BE2C (cell line): Measurements from ENCODE around the gene BHLHE23.
A peak's percentile ranks its signal among the peaks of the same experiment; 100 is the strongest.

Experiments used
- DNase-seq: peaks from one replicate; pipeline ENCODE4 v3.0.0-alpha.2; 2020
- H3K27me3 ChIP-seq: fragments of 250-450 bp; sonication (Bioruptor Pico); 2 replicates; pipeline ENCODE4 v1.5.1; 2020; ENCODE audit warnings: mild to moderate bottlenecking
- H3K36me3 ChIP-seq: fragments of 250-450 bp; sonication (Bioruptor Pico); 2 replicates; pipeline ENCODE4 v1.5.1; 2020; ENCODE audit warnings: mild to moderate bottlenecking
- H3K4me1 ChIP-seq: fragments of 250-450 bp; sonication (Bioruptor Pico); 2 replicates; pipeline ENCODE4 v1.5.1; 2020
- H3K4me3 ChIP-seq: 2 replicates; pipeline ENCODE4 v1.5.1; 2011; ENCODE audit warnings: low read depth, low read length
- H3K9me3 ChIP-seq: fragments of 250-450 bp; sonication (Bioruptor Pico); 2 replicates; pipeline ENCODE4 v1.5.1; 2020
- TF ChIP-seq, protein P1 (sequence below): IDR thresholded peaks from 2 replicates; pipeline ENCODE4 v1.5.1; 2012; ENCODE audit warnings: mild to moderate bottlenecking, low read depth, low read length

The BHLHE23 gene

DNA sequence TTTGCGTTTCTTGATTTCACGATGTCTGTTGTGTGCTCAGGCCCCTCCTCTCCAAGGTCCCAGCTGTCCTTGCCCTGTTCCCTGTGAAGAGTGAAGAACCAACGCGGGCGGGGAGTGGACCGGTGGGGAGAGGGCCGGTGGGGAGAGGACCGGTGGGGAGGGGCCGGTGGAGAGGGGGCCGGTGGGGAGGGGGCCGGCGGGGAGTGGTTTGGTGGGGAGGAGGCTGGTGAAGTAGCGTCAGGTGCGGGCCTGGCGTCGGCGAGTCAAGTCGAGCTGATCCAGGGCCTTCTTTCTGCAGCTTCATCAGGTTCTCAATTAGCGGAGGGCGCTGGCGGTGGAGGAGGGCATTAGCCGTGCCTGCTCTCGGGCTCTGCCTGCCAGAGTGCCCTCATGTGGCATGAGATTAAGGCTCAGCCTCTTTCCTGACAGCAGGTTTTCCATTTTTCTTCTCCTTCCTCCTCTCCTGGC, 21.2 kb upstream of the BHLHE23 start:
- Histone ChIP-seq H3K4me1 (no peaks in the 10 kb centered on the region; the same call in 1 of the 2 replicates), H3K27me3 (peaks cover 62% of the 10 kb centered on the region)
- DNase-seq = peak; percentile 35

DNA sequence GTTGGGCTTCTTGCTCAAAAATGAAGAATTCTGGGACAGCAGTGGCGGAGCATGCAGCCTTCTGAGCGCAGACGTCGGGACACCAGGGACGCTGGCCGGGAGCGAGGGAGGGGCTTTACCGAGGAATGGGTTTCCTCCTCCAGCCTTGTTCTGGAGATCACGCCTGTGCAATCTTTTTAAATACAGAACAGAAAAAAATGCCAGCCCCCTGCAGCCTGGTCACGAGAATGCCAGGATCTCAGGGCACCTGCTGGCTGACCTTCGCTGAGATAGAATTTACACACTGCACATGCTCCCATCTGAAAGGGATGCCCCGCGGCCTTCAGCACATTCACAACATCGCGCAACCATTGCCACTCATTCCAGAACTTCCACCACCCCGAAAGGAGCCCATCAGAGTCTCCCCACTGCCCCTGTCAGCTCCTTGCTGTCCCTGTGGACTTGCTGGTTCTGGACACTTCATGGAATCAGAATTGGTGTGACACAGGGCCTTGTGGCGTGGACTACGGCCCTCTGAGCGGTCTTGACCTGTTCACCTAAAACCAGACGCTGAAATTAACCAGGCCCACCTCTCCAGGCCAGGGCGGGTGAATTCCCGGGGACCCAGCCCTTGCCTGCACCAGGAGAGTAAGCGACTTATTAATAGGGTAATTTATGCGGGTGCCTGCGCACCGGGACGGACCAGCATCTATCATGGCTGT, 20.6 kb upstream of the BHLHE23 start:
- no peaks in the 10 kb centered on the region; the same call in 1 of the 2 replicates for H3K4me1 ChIP-seq
- H3K27me3 ChIP-seq = peaks cover 62% of the 10 kb centered on the region
- DNase-seq = peak; percentile 15
- TF ChIP-seq, protein P1, sequence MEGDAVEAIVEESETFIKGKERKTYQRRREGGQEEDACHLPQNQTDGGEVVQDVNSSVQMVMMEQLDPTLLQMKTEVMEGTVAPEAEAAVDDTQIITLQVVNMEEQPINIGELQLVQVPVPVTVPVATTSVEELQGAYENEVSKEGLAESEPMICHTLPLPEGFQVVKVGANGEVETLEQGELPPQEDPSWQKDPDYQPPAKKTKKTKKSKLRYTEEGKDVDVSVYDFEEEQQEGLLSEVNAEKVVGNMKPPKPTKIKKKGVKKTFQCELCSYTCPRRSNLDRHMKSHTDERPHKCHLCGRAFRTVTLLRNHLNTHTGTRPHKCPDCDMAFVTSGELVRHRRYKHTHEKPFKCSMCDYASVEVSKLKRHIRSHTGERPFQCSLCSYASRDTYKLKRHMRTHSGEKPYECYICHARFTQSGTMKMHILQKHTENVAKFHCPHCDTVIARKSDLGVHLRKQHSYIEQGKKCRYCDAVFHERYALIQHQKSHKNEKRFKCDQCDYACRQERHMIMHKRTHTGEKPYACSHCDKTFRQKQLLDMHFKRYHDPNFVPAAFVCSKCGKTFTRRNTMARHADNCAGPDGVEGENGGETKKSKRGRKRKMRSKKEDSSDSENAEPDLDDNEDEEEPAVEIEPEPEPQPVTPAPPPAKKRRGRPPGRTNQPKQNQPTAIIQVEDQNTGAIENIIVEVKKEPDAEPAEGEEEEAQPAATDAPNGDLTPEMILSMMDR = no peak
- no peaks in the 10 kb centered on the region for H3K36me3 ChIP-seq
- H3K4me3 ChIP-seq = no peak overlapping the region
- no peaks in the 10 kb centered on the region; the same call in 1 of the 2 replicates for H3K9me3 ChIP-seq

More for the DNA sequence above, 21.2 kb upstream of the BHLHE23 start:
- Histone ChIP-seq H3K4me3 (no peak overlapping the region), H3K9me3 (no peaks in the 10 kb centered on the region; the same call in 1 of the 2 replicates), H3K36me3 (no peaks in the 10 kb centered on the region)
- TF ChIP-seq, protein P1 = 0 out of 2 replicates have a peak, but pooled peaks have one; percentile 2

DNA sequence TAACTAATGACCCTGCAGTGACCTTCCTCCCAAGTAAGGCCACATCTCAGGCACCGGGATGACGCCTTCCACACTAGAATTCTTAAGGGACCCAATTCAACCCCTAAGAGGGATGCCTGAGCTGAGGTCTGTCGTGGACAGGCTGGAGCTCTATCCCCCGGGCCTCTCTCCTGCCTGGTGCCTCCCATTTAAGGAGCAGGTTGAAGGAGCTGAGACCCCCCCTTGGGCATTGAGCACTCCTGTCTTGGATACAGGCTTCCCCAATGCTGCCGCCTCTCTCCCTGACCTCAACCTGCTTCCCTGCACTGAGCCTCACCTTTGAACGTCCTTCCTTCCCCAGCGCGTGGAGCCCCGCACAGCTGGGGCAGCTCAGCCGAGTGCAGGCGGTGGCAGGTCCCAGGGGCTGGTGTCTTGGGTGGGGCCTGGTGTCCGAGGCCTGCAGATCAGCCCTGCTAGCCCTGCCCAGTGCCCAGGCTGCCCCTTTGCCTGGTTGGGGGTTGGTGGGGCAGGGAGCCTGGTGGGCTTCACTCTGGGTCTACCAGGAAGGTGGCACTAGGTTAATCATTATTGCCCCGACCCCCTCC, 19.9 kb upstream of the BHLHE23 start:
- H3K4me1 ChIP-seq = no peaks in the 10 kb centered on the region; the same call in 1 of the 2 replicates
- TF ChIP-seq, protein P1 = no peak
- peaks cover 62% of the 10 kb centered on the region for H3K27me3 ChIP-seq
- H3K9me3 ChIP-seq = no peaks in the 10 kb centered on the region; the same call in 1 of the 2 replicates
- no peaks in the 10 kb centered on the region for H3K36me3 ChIP-seq
- no peak overlapping the region for H3K4me3 ChIP-seq
- DNase-seq = peak; percentile 14

DNA sequence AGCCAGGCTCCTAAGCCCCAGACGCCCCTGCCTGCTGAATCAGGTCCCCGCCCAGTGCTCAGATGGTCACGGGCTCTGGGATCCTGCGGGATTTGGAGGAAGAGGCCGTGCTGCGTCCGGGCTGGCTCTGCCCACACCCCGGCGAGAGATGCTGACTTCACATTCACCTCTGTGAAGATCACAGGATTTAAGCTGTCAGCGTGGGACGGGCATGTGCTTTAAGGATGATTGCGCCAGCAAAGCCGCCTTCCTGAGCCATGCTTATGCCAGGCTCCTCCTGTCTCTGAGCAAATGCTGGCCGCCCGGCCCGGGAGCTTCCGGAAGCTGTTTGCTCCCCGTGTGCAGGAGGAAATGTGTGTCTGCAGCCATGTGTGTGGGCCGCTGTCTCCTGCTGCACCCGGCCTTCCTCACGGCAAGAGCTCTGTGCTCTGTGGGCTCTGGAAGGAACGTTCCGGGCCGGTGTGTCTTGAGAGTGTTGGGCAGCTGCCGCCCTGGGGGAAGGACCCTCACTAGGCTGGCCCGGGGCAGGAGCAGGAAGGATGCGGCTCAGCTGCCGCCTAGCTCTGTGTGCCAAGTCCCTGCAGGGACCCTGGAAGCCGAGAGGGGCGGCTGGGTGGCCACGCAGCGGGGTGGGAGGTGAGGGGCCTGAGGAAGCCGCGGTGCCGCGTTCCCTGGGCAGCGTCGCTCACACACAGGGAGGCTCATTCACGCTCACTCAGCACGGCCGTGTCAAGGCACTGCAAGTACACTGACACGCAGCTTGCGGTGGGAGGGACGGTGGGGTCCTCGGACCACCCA, 19.0 kb upstream of the BHLHE23 start:
- Histone ChIP-seq H3K36me3 (no peaks in the 10 kb centered on the region), H3K4me1 (no peaks in the 10 kb centered on the region; the same call in 1 of the 2 replicates), H3K4me3 (no peak overlapping the region; the same call in 1 of the 2 replicates), H3K9me3 (no peaks in the 10 kb centered on the region; the same call in 1 of the 2 replicates), H3K27me3 (peaks cover 63% of the 10 kb centered on the region)
- peak; percentile 33 for DNase-seq
- TF ChIP-seq, protein P1 = no peak

DNA sequence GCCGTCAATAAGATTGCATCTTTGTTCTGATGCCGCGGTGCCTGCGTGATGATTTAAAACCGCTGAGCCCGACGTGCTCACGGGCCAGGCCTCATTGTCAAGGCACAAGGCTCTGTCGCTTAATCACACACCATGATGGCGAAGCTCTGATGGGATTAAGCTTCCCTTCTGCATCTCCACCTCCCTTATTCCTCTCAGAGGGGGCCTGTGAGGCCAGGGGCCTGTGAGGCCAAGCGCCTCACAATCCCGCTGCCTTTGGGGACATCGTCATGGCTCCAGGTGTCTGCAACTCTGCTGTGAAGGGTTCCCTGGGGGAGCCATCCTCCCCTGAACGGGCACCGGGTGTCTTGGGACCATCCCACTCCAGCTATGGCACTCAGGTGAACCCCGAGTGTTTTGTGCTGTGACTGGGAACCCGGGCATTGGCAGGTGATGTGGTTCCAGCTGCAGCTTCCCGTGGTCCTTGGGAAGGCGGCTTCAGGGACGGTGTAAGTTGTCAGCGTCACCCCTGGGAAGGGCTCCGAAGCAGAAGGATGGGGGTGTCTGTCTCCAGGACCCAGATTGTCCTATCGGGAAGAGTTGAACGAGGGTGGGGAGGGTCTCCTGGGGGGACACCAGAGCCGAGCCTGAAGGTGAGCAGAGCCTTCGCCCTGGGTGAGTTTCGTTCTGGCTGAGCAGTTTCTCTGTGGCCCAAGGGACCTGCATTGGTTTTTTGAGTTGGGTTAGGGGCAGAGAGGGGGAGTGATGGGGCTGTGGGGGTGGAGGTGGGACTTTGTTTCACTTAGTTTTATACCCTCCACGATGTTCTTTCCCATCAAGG, 18.0 kb upstream of the BHLHE23 start:
- peaks cover 61% of the 10 kb centered on the region for H3K27me3 ChIP-seq
- no peaks in the 10 kb centered on the region; the same call in 1 of the 2 replicates for H3K4me1 ChIP-seq
- H3K36me3 ChIP-seq = no peaks in the 10 kb centered on the region
- no peak overlapping the region for H3K4me3 ChIP-seq
- TF ChIP-seq, protein P1 = no peak
- no peaks in the 10 kb centered on the region; the same call in 1 of the 2 replicates for H3K9me3 ChIP-seq
- DNase-seq = no peak
